Kidney epithelial cell (primary cell): ENCODE measurements around the gene ATL3. TPM values are rescaled to one million over a fixed set of nuclear protein-coding genes. Genes with fewer than 3 reads are reported as not detected.

ENCODE experiments used
- DNase-seq: peaks from one replicate; pipeline ENCODE4 v3.0.0-alpha.2; 2010; ENCODE audit warnings: low read depth
- H3K27me3 ChIP-seq: 2 replicates; pipeline ENCODE4 v1.6.0; 2011; ENCODE audit warnings: low read length; ENCODE audit not compliant: control insufficient read depth, insufficient read depth
- H3K36me3 ChIP-seq: 2 replicates; pipeline ENCODE4 v1.5.1; 2011; ENCODE audit warnings: low read length; ENCODE audit not compliant: control insufficient read depth, insufficient read depth
- H3K4me3 ChIP-seq: 2 replicates; pipeline ENCODE4 v1.5.1; 2011; ENCODE audit warnings: low read depth, mild to moderate bottlenecking, control low read depth, low read length
- total RNA-seq: library from RNA; depleted of rRNA; stranded (reverse); fragments of >200 nt; gene quantifications from 2 replicates; pipeline ENCODE4 v1.2.3, GENCODE V29; 2015
- TF ChIP-seq, protein P1 (sequence below): IDR thresholded peaks from 2 replicates; pipeline ENCODE4 v1.5.1; 2011; ENCODE audit warnings: mild to moderate bottlenecking, moderate library complexity, low read length, control low read depth, inconsistent platforms; ENCODE audit not compliant: insufficient read depth, poor library complexity, severe bottlenecking

ATL3 gene
- total RNA-seq, 1 donor from 2014 or later = 42.6 TPM

DNA sequence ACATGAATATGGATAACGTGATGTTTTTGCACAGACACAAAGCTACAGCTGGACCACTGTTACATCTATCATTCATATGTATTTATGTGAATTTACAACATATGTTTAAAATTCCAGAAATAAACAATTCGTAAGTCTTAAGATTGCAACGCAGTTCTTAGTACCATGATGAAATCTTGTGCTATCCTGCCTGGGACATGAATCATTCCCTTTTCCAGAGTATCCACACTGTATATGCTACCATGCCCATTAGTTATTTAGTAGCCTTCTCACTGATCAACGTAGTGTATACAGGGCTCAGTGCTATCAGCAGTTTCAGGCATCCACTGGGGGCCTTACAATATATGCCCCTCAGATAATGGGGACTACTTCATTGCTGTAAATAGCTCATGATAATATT is 4.3 kb downstream of the ATL3 start:
- no peak for DNase-seq
- Histone ChIP-seq H3K27me3 (no peaks in the 10 kb centered on the region), H3K36me3 (no peaks in the 10 kb centered on the region), H3K4me3 (no peak overlapping the region)
- TF ChIP-seq, protein P1, sequence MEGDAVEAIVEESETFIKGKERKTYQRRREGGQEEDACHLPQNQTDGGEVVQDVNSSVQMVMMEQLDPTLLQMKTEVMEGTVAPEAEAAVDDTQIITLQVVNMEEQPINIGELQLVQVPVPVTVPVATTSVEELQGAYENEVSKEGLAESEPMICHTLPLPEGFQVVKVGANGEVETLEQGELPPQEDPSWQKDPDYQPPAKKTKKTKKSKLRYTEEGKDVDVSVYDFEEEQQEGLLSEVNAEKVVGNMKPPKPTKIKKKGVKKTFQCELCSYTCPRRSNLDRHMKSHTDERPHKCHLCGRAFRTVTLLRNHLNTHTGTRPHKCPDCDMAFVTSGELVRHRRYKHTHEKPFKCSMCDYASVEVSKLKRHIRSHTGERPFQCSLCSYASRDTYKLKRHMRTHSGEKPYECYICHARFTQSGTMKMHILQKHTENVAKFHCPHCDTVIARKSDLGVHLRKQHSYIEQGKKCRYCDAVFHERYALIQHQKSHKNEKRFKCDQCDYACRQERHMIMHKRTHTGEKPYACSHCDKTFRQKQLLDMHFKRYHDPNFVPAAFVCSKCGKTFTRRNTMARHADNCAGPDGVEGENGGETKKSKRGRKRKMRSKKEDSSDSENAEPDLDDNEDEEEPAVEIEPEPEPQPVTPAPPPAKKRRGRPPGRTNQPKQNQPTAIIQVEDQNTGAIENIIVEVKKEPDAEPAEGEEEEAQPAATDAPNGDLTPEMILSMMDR = no peak

DNA sequence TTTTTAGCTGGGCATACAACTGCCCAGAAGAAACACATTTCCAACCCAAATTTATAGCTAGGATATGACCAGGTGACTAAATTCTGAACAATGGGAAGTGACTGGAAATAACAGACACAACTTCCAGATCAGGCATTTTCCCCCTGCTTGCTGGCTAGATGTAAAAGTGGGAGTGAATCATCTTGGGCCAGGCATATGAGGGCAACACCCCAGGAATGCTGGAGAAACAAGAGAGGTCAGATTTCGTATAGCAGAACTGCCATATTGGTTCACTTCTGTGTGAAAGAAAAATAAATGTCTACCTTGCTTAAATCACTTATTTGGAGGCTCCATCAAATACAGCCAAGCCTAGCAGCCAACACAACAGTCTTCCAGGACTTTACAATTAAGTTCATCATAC is 7.4 kb downstream of the ATL3 start:
- H3K36me3 ChIP-seq = no peaks in the 10 kb centered on the region
- TF ChIP-seq, protein P1 = no peak
- DNase-seq = peak; percentile 42
- no peak overlapping the region for H3K4me3 ChIP-seq
- H3K27me3 ChIP-seq = no peaks in the 10 kb centered on the region

DNA sequence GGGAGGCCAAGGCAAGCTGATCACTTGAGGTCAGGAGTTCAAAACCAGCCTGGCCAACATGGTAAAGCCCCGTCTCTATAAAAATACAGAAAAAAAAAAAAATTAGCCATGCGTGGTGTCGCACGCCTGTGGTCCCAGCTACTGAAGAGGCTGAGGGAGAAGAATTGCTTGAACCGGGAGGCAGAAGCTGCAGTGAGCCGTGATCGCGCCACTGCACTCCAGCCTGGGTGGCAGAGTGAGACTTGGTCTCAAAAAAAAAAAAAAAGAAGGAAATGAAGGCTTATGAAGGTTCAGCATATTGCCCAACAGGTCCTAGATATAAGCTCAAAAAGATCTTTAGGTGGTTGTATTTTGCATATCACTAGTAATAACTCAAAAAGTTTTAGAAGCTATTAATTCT is 10.2 kb downstream of the ATL3 start:
- TF ChIP-seq, protein P1 = no peak

DNA sequence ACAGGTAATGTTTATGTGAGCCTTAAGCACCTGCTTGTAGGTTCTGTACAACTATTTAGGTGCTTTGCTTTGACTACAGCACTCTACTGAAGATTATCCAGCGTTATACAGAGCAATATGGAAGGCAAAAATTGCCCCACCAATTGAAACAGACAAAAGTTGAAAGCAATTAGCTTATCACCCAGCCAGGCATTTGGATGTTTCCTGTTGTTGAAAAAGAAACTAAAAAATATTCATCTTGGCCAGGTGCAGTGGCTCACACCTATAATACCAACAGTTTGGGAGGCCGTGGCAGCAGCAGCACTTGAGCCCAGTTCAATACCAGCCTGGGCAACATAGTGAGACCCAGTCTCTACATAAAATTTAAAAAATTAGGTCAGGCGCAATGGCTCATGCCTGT is 18.5 kb downstream of the ATL3 start:
- H3K27me3 ChIP-seq = no peaks in the 10 kb centered on the region
- H3K4me3 ChIP-seq = no peak overlapping the region
- TF ChIP-seq, protein P1 = no peak
- no peaks in the 10 kb centered on the region for H3K36me3 ChIP-seq
- no peak for DNase-seq

More for the DNA sequence above, 10.2 kb downstream of the ATL3 start:
- H3K4me3 ChIP-seq = no peak overlapping the region
- no peaks in the 10 kb centered on the region for H3K27me3 ChIP-seq
- H3K36me3 ChIP-seq = no peaks in the 10 kb centered on the region
- no peak for DNase-seq

DNA sequence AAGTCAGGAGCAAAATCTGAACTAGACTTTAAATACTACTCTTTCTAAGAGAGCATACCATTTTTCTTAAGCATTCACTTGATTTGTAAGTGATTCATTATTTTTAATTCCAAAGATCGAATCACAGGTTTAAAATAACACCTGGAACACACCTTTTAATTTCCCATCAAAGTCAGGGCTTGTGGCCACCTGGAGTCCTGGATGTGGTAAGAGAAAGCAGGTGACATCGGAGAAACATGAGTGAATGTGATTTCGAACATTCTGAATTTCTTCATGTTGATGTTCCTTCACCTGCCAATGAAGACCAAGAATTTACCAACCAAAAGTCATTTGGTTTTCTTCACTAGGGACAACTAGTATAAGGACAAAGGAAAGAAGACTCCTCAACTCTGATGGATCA is 28.0 kb downstream of the ATL3 start:
- no peaks in the 10 kb centered on the region for H3K36me3 ChIP-seq
- H3K4me3 ChIP-seq = no peak overlapping the region
- no peaks in the 10 kb centered on the region for H3K27me3 ChIP-seq
- DNase-seq = no peak
- TF ChIP-seq, protein P1 = no peak

DNA sequence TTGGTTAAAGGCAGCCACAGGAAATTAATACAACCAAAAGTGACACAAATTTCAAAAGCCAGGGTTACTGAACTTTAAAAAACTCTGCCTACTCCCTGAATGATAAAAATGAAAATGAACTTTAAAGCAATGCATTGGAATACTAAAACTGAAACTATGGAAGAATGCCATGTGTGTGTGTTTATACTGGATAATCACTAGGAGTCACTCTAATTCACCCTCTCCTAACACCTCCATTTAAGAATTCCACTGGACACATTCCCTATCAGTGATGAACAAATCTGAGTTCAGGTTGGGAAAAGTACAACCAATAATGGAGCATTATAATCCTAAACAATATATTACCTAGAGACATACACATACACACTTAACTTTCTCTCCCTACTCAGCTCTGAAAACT is 29.4 kb downstream of the ATL3 start:
- Histone ChIP-seq H3K4me3 (no peak overlapping the region), H3K27me3 (no peaks in the 10 kb centered on the region), H3K36me3 (no peaks in the 10 kb centered on the region)
- no peak for DNase-seq
- TF ChIP-seq, protein P1 = no peak
